Measurements from ENCODE around the gene CABP7. TPM values are rescaled to one million over a fixed set of nuclear protein-coding genes. Genes with fewer than 3 reads are reported as not detected.

Gene CABP7
- total and polyA plus RNA-seq, 2 of the 13 experiments (the other 11 are each of a cell fraction or from before 2014, with no cell fraction given) = 0.08 TPM; not detected in 1

DNA sequence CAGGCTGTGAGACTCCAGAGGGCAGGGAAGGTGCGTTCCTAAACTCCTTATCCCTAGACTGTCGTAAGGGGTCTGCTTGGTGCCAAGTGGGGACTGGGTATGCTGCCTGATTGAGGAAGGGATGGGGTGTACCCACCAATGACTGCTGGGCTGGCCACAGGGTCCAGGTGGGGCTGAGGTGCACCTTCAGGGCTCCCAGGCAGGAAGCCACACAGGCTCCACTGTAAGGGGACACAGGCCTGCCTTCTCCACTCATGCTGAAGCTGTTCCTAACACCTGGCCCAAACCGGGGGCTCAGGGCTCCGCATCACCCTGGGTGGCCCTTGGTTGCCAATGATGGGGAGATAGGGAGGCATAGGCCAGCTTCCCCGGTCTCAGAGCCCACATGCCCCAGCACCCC is 20.4 kb downstream of the CABP7 start (continued):
- TF ChIP-seq, protein P1, sequence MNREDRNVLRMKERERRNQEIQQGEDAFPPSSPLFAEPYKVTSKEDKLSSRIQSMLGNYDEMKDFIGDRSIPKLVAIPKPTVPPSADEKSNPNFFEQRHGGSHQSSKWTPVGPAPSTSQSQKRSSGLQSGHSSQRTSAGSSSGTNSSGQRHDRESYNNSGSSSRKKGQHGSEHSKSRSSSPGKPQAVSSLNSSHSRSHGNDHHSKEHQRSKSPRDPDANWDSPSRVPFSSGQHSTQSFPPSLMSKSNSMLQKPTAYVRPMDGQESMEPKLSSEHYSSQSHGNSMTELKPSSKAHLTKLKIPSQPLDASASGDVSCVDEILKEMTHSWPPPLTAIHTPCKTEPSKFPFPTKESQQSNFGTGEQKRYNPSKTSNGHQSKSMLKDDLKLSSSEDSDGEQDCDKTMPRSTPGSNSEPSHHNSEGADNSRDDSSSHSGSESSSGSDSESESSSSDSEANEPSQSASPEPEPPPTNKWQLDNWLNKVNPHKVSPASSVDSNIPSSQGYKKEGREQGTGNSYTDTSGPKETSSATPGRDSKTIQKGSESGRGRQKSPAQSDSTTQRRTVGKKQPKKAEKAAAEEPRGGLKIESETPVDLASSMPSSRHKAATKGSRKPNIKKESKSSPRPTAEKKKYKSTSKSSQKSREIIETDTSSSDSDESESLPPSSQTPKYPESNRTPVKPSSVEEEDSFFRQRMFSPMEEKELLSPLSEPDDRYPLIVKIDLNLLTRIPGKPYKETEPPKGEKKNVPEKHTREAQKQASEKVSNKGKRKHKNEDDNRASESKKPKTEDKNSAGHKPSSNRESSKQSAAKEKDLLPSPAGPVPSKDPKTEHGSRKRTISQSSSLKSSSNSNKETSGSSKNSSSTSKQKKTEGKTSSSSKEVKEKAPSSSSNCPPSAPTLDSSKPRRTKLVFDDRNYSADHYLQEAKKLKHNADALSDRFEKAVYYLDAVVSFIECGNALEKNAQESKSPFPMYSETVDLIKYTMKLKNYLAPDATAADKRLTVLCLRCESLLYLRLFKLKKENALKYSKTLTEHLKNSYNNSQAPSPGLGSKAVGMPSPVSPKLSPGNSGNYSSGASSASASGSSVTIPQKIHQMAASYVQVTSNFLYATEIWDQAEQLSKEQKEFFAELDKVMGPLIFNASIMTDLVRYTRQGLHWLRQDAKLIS (CRISPR knock-in tag; IDR thresholded peaks at IDR 0.05) = no peak
- TF ChIP-seq GATA4 (IDR thresholded peaks at IDR 0.05; ENCODE audit: borderline replicate concordance, low read depth) = no peak
- no peak for TF ChIP-seq ZNF883 (CRISPR knock-in tag; IDR thresholded peaks at IDR 0.05; ENCODE audit: not compliant biosample characterization)
- TF ChIP-seq, protein P2, sequence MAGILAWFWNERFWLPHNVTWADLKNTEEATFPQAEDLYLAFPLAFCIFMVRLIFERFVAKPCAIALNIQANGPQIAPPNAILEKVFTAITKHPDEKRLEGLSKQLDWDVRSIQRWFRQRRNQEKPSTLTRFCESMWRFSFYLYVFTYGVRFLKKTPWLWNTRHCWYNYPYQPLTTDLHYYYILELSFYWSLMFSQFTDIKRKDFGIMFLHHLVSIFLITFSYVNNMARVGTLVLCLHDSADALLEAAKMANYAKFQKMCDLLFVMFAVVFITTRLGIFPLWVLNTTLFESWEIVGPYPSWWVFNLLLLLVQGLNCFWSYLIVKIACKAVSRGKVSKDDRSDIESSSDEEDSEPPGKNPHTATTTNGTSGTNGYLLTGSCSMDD (CRISPR knock-in tag; IDR thresholded peaks at IDR 0.05) = no peak
- no peak for TF ChIP-seq PAWR (CRISPR knock-in tag; IDR thresholded peaks at IDR 0.05; ENCODE audit: borderline replicate concordance)
- no peak for TF ChIP-seq POLR2AphosphoS2 (IDR thresholded peaks at IDR 0.05; ENCODE audit: low read depth, low read length)

DNA sequence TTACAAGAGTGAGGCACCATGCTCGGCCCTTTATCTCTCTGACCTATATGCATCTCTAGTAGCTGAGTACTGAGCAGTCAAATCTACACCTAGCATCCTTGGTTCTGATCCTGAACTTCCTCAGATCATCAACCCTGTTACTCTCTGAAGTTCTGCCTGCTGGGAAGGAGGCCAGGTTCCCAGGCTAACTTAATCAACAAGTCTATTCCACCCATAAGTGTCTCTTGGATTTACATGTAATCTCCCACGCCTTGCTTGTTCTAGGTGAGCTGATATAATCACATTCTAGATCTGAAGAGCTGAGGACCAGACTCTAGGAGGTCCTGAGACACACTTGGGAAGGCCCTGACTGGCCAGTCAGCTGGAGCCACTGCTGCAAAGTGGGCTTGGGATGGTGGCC is 22.1 kb downstream of the CABP7 start:
- 100% methylated on average over 1 of the region's 2 CpGs for WGBS (ENCODE audit: low lambda C conversion rate)
- TF ChIP-seq YEATS2 (CRISPR knock-in tag; IDR thresholded peaks at IDR 0.05; ENCODE audit: borderline replicate concordance) (no peak), SP1 (IDR thresholded peaks at IDR 0.05) (no peak), SP1 (CRISPR knock-in tag; IDR thresholded peaks at IDR 0.05) (no peak), ZMAT3 (CRISPR knock-in tag; conservative IDR thresholded peaks at IDR 0.05) (no peak), ZNF180 (CRISPR knock-in tag; IDR thresholded peaks at IDR 0.05; ENCODE audit: borderline replicate concordance, low read depth) (no peak), ZNF788 (CRISPR knock-in tag; IDR thresholded peaks at IDR 0.05; ENCODE audit: borderline replicate concordance) (no peak), ZFAT (CRISPR knock-in tag; conservative IDR thresholded peaks at IDR 0.05) (no peak), CHD2 (IDR thresholded peaks at IDR 0.05; ENCODE audit: low read depth, low read length) (no peak), ZNF460 (CRISPR knock-in tag; IDR thresholded peaks at IDR 0.05; ENCODE audit: borderline replicate concordance) (no peak), POGZ (CRISPR knock-in tag; IDR thresholded peaks at IDR 0.05) (no peak)
- TF ChIP-seq, protein P3, sequence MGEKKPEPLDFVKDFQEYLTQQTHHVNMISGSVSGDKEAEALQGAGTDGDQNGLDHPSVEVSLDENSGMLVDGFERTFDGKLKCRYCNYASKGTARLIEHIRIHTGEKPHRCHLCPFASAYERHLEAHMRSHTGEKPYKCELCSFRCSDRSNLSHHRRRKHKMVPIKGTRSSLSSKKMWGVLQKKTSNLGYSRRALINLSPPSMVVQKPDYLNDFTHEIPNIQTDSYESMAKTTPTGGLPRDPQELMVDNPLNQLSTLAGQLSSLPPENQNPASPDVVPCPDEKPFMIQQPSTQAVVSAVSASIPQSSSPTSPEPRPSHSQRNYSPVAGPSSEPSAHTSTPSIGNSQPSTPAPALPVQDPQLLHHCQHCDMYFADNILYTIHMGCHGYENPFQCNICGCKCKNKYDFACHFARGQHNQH (CRISPR knock-in tag; IDR thresholded peaks at IDR 0.05) = no peak
- TF ChIP-seq, protein P4, sequence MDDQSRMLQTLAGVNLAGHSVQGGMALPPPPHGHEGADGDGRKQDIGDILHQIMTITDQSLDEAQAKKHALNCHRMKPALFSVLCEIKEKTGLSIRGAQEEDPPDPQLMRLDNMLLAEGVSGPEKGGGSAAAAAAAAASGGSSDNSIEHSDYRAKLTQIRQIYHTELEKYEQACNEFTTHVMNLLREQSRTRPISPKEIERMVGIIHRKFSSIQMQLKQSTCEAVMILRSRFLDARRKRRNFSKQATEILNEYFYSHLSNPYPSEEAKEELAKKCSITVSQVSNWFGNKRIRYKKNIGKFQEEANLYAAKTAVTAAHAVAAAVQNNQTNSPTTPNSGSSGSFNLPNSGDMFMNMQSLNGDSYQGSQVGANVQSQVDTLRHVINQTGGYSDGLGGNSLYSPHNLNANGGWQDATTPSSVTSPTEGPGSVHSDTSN (CRISPR knock-in tag; IDR thresholded peaks at IDR 0.05; ENCODE audit: borderline replicate concordance) = no peak
- in situ Hi-C loops (cut with HindIII; ENCODE audit: extremely low pct_ligation_motif_present, low pct_unique_long_range_greater_than_20kb) (no loop called here), intact Hi-C loops (cut with micrococcal nuclease; ENCODE audit: unreplicated experiment) (no loop called here)
- BruUV-seq (replicated peaks) = no TSS peak
- H4K20me1 ChIP-seq (ENCODE audit: insufficient read depth, low read length) = no peaks in the 10 kb centered on the region
- no peak overlapping the region for H3K27ac ChIP-seq (ENCODE audit: extremely low read length, insufficient read depth, low read length)
- ATAC-seq (no peak), FAIRE-seq (no peak), DNase-seq (ENCODE audit: low spot score) (no peak)
- H3K36me3 ChIP-seq (replicated peaks in 1 of 2; ENCODE audit: control insufficient read depth in 1 of 2, insufficient read depth in 2 of 2, low read length in 2 of 2) = peaks cover 6 to 23% of the 10 kb centered on the region in 2 experiments; a peak in 3 of 5 replicates
- no peaks in the 10 kb centered on the region for H3K79me2 ChIP-seq (ENCODE audit: insufficient read depth, low read length)
- ChIA-PET CTCF (ENCODE audit: low intra/inter-chr PET ratio, low total read pairs) (no interaction called here), POLR2A (no interaction called here)
- no peak overlapping the region for H2AFZ ChIP-seq (ENCODE audit: low read length)
- H3K9ac ChIP-seq (ENCODE audit: insufficient read depth, low read depth, low read length) = no peak overlapping the region
- no peaks in the 10 kb centered on the region for H3K4me1 ChIP-seq (ENCODE audit: insufficient read depth, low read length)
- H3K27me3 ChIP-seq (ENCODE audit: control insufficient read depth in 1 of 2, insufficient read depth in 2 of 2, low read length in 2 of 2) = no peaks in the 10 kb centered on the region
- no peaks in the 10 kb centered on the region for H3K9me3 ChIP-seq (ENCODE audit: low read length)
- H3K4me2 ChIP-seq (ENCODE audit: low read depth, low read length) = no peak overlapping the region
- H3K4me3 ChIP-seq (replicated peaks in 1 of 3; ENCODE audit: insufficient read depth in 1 of 3, low read depth in 2 of 3, low read length in 3 of 3) = no peak overlapping the region
